Adrenal gland (tissue), 5 donors: ENCODE measurements around the gene PTTG1IP.

ENCODE experiments used
- CTCF ChIP-seq, 6 experiments: fragments of 450-650 bp in 4 of 6; fragments of 200-600 bp in 2 of 6; sonication (generic) in 1 of 6; IDR thresholded peaks; 1 replicate in 5 of 6; 2 replicates in 1 of 6; pipeline versions ENCODE4 v1.5.1 to v1.8.0; 2016 to 2021; ENCODE audit warnings: antibody characterized with exemption in 6 of 6, mild to moderate bottlenecking in 2 of 6, moderate library complexity in 1 of 6
- POLR2A ChIP-seq, 2 donors: fragments of 450-650 bp; IDR thresholded peaks; one replicate each; pipeline ENCODE4 v1.6.1; 2017; ENCODE audit warnings: antibody characterized with exemption in 2 of 2, mild to moderate bottlenecking in 2 of 2, moderate library complexity in 1 of 2
- donor health status: DM: no; HTN: no; CAD: no.

DNA sequence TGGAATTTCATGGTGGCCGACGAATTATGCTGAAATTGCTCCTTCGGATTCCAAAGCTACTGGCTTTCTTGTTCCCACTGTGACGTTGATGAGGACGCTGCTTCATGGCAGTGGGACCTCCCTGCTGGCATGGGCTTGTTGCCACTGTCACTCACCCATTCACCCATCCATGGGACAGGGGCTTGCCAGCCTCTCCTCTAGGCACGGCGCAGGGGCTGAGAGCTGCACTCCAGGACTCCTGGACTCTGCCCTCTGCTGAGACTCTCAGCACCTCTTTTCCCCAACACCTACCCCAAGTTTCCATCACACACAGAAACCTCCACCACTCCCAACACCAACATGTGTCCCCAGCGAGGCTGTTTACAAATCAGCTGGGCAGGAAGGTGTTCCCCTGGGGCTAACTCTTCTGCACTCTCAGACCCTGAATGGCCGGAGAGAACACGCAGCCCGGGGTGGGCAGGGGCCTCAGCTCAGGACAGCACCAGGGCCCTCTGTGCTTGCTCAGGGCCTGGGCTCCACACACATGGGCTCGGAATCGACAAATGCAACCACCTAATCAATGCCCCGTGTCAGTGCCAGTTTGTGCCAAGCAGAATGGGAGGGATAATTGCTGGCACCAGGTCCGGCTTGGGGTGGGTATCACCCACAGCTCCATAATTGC, 44.1 kb upstream of the PTTG1IP start:
- TF ChIP-seq POLR2A (IDR thresholded peaks at IDR 0.05) = no peak
- TF ChIP-seq CTCF (IDR thresholded peaks at IDR 0.05) = no peak
